Stimulated activated CD4-positive, alpha-beta T cell treated with anti-CD3 and anti-CD28 coated beads, Interleukin-12 subunit alpha, Interleukin-12 subunit beta, amount 100 ng/mL, for 48 hours (primary cell): ENCODE results near the gene CFAP45.
A peak's percentile ranks its signal among the peaks of the same experiment; 100 is the strongest.

Experiments
- DNase-seq, 3 donors: peaks; one replicate each; pipeline ENCODE4 v3.0.0-alpha.2; 2020; ENCODE audit warnings: low read depth in 2 of 3, low spot score in 1 of 3

CFAP45 gene

DNA sequence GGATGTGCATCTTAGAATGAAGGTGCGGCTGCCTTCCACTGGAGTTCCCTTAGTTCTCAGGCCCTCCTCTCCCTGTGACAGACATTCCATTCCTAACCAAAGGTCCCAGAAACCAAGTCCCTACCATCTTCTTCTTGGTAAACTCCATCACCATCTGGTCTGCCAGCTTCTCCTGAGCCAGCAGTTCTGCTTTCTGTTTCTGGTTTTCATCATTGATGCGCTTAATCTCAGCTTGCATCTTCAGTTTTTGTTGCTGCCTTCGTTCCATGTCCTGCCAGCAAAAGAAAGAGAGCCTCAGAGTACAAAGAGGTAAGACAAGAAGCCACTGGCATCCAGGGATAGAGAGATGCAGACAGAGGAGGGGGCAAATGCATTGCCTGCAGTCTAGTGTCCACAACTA is 19.5 kb downstream of the CFAP45 start:
- no peak for DNase-seq

DNA sequence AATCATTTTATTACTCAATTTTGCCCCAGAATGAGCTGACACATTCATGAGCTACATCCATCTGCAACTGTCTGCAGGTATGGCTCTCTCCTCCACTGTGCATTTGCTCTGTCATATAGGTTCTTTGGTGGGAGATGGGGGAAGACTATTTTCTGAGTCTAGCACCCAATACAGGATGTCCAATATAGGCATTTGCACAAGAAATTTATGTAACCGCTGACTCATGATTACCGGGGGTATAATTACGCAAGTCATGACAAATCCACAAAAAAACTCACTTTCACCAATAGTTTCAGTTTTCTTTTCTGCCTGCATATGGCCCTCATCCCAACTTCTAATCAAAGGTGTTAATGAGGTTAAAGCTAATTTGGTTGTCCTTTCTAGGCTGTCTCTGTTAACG is 20.0 kb downstream of the CFAP45 start:
- no peak for DNase-seq

- no peak for DNase-seq
Observed at GRCh38 chr1:159879136-159879535, 20.8 kb downstream of the CFAP45 start.

DNA sequence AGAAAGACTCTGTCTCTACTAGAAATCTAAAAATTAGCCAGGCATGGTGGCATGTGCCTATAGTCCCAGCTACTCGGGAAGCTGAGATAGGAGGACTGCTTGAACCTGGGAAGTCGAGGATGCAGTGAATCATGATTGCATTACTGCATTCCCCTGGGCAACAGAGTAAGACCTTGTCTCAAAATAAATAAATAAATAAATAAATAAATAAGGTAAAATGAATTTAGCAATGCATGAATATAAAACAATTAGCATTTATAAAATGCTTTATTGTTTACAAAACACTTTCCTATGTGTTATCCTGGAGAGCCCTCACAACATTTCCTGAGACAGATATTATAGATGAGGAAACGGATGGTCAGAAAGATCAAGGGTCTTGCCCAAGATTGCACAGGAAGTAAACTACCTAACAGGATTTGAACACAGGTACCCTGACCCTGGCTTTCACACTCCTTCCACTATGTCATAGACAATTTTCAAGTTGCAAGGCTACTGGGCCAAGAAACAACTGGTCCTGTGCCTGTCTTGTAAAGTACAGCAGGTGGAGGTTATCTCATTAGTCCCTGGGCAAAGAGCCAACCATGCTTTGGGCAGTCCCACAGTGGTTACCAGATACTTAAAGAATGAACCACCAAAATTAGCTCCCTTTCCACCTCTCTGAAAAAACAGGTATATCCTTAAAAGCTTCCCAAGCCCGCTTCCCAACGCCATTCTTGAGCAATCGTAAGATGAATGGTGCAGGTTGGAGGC is 22.1 kb downstream of the CFAP45 start:
- DNase-seq: no peak

- no peak for DNase-seq
Observed at GRCh38 chr1:159873530-159874143, 26.3 kb downstream of the CFAP45 start.

- no peak for DNase-seq
Observed at GRCh38 chr1:159872891-159873290, 27.1 kb downstream of the CFAP45 start.

DNA sequence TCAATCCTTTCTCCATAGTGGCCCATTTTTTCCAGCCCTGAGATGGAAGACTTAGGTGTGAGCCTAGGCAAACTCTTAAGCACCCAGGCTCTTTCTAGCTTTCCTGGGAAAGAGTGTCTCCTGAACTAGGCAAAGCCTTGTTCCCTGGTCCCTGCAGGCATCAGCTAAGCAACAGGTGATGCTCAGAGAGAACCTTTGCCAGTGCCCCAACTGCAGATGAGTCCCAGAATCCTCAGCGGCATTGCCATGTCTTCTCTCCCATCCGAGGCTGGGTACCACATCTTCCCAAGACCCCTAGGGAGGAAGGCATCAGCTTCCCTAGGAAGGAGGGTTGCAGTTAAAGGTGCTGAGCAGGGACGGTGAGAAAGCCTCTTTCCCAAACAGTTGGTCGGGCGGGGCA is 29.3 kb downstream of the CFAP45 start:
- DNase-seq: no peak

DNA sequence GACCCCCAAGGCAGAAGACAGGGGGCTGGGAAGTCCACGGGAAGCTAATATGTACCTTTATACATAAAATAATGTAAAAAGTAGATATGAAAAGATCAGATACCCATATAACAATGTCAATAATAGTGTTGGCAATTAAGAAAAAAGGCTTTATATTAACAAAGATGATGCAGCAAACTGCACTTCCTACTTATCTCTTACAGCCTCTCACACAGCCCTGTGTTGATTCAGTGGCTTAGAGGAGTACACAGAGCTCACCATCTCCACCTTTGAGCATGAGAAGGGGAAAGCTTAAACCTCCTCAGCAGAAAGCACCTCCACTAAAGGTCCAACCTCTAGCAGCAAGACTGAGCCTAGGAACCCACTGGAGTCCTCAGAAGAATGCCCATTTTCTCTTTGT is 30.4 kb downstream of the CFAP45 start:
- DNase-seq: no peak

GRCh38 chr1:159869173-159869572 is 30.8 kb downstream of the CFAP45 start:
- peak in 2 of 3 donors; percentile 1 to 8 for DNase-seq

- no peak for DNase-seq
Observed at GRCh38 chr1:159868766-159869165, 31.2 kb downstream of the CFAP45 start.

GRCh38 chr1:159867664-159868026 is 32.3 kb downstream of the CFAP45 start:
- no peak for DNase-seq

DNA sequence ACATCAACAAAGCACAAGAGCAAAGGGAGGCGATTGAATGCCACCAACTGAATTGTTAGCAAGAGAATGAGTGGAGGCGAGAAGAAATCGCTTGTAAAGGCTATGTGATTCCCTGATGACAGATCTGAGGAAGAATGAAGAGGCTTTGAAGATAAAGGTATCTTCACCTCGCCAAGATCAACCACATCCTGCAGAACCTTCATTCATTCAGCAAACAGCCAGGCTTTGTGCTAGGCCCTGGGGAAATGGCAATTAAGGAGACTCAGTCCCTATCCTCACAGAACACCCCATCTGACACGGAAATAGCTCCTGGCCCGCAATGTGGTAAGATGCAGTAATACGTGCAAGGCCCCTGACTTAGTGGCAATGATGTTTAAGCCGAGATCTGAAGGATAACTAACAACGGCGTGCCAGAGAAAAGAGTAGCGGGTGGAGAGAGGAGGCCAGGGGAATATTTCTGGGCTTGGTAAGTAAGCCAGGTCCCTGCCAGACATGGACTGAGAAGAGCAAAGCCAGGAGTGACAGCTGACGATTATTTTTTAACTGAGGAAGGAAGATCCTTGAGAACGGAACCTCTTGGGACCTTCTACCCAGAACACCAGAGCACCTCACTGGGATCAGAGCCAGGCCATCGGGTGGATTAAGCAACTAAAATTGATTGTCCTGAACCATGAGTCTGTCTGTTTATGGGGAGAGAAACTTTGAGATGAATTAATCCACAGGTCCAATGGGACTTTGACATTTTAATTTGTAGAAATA is 32.9 kb downstream of the CFAP45 start:
- no peak for DNase-seq

GRCh38 chr1:159866066-159866465 is 33.9 kb downstream of the CFAP45 start:
- no peak for DNase-seq

- DNase-seq: no peak
Observed at GRCh38 chr1:159864262-159864661, 35.7 kb downstream of the CFAP45 start.

DNA sequence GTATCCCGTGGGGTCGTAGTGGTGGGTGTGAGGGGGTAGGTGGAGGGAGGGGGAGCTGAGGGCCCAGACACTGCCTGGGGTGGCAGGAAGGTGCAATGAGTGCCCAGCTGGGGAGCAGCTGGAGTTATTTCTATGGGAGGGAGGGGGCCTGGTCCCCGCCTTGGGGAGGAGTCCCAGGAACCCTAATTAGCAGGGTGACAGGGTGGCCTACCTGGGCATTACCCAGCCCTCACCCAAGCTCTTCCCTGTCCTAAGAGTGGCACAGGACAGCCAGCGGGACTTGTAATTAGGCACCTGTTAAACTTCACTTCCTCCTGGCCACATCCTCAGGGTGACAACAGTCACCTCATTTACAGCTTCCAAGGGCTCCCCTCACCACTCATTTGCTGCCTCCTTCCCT is 37.4 kb downstream of the CFAP45 start, which contains the start of gene VSIG8:
Gene VSIG8 (minus strand): TSS at position 101 of the 400 bp plus-strand sequence. CDS start 136 bp downstream, outside the sequence.
- no peak for DNase-seq

DNA sequence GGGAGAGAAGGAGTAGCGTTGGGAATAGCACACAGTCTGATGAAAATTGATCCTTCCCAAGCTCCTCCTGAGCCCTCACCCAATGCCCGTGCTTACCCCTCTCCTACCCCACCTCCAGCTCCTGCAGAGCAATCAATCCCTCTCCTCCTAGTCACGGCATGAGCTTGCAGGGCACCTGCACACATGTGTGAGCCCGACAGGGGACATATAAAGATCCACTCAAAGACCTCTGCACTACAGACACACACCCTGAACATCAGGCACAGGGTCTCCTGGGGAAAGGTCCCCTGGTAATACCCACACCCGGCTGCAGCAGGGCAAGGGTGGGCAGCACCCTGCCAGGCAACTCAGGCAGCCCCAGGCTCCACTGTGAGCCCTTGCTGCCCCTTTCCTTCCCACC is 37.9 kb downstream of the CFAP45 start:
- no peak for DNase-seq

DNA sequence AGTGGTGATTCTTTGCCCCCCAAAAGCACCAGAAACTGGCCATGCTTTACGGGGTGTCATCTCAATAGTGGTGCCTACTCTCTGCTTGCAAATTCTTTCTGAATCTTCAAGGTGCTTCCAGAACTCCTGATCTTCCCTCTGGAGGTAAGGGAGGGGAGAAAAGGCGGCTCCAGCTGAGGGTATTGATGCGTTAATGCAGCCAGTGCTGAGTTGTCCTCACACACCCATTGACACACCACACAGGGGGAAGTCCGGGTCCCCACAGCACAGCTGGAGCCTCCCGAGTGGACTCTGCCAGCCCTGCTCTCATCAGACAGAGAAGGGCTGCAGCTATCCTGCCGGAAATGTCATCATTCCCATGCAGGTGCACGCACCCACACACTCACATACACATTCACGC is 38.7 kb downstream of the CFAP45 start:
- no peak for DNase-seq

DNA sequence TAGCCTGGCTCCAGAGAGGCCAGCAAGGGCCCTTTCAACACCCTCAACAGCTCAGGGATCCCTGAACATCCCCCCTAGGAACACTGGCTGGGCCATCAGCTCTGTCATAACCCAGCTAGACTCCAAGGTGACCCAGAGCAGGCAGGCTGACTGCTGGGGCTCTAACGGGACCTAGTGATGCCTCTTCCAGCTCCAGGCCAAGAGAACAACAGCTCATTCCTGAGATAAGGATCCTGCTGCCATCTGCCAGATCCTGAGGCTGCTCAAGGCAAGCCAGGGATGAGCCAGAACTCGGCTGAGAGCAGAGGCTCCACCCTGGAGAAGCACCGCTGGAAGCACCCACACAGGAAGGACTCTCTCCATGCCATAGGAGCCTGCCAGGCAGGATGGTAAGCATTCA is 39.5 kb downstream of the CFAP45 start:
- no peak for DNase-seq

DNA sequence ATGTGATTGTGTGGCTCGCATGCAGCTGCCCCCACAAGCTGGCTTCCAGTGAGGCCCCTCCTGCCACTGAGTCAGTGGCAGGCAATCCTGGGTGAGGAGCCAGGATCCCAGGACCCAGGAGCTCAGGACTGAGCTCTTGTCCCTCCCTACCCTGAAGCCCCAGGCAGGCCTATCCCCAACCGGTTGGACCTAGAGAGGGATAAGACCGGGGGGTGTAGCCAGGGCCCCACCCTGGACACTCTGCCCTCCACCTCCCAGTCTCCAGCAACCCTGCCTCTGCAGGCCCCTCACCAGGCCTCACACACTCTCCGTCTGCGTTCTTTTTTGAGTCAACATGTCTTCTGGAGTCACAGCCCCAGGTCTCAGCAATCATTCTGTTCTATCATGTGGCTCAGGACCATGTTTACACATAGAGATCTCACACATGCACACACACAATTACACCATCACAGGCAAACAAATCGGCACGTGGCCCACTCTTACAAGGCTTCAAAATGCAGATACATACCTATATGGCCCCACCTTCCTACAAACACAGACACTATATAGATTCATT is 40.1 kb downstream of the CFAP45 start:
- DNase-seq: no peak

GRCh38 chr1:159857889-159858288 is 42.1 kb downstream of the CFAP45 start:
- DNase-seq: no peak

DNA sequence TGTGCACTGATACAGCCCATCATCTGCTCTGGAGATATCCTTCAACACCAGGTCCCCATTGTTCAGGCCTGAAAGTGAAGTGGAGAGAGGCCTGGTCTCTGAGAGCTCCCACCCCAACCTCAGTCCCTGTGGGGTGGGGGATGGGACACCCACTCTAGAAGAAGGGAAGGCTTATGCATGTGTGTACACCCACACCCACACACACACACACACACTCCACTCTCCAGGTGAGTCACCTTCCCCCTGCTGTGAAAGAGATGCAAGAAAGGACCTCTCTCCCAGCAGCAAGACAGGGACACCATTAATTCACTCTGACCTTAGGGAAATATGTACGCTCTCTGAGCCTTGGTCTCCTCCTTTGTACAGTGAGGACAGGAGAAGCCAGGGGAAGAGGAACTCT is 43.4 kb downstream of the CFAP45 start:
- no peak for DNase-seq

DNA sequence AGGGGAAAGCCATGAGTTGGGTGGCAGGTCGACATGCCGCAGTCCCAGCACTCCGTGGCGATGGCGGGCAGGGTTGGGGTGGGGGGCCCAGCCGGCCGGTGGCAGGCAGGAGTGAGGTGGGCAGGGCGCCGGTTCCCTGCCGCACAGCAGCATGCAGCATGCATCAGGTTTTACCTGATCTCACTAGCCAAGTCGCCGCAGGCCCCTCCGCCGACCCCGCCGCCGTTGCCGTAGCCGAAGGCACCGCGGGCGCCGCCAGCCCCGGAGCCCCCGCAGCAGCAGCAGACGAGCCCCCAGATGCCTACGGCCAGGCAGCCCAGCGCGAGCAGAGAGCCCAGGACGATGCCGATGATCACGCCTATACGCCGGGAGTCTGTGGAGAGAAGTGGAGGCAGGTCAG is 44.3 kb downstream of the CFAP45 start:
- DNase-seq: no peak
